GM13976 (cell line): Measurements from ENCODE around the gene RBM42.

Experiments
- DNase-seq: peaks from one replicate; pipeline ENCODE4 v3.0.0; 2012; ENCODE audit warnings: low spot score
- in situ Hi-C: fragments of 300-500 bp; cut with MboI; formaldehyde crosslinking; loops from one replicate; pipeline ENCODE4 v1.12.0; 2022; ENCODE audit warnings: low sequenced_read_pairs, mixed read lengths, inconsistent platforms; ENCODE audit not compliant: unreplicated experiment
- TF ChIP-seq, protein P1 (sequence below): IDR thresholded peaks from 2 replicates; pipeline ENCODE4 v1.5.1; 2012; ENCODE audit warnings: borderline replicate concordance, mild to moderate bottlenecking; ENCODE audit not compliant: insufficient read depth; ENCODE audit errors: extremely low read depth, missing control alignments, control extremely low read depth

The RBM42 gene

GRCh38 chr19:35669566-35669965 lies 40.7 kb downstream of the RBM42 start:
- TF ChIP-seq, protein P1, sequence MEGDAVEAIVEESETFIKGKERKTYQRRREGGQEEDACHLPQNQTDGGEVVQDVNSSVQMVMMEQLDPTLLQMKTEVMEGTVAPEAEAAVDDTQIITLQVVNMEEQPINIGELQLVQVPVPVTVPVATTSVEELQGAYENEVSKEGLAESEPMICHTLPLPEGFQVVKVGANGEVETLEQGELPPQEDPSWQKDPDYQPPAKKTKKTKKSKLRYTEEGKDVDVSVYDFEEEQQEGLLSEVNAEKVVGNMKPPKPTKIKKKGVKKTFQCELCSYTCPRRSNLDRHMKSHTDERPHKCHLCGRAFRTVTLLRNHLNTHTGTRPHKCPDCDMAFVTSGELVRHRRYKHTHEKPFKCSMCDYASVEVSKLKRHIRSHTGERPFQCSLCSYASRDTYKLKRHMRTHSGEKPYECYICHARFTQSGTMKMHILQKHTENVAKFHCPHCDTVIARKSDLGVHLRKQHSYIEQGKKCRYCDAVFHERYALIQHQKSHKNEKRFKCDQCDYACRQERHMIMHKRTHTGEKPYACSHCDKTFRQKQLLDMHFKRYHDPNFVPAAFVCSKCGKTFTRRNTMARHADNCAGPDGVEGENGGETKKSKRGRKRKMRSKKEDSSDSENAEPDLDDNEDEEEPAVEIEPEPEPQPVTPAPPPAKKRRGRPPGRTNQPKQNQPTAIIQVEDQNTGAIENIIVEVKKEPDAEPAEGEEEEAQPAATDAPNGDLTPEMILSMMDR, result no peak
- in situ Hi-C loops, result no loop called here
- no peak for DNase-seq

DNA sequence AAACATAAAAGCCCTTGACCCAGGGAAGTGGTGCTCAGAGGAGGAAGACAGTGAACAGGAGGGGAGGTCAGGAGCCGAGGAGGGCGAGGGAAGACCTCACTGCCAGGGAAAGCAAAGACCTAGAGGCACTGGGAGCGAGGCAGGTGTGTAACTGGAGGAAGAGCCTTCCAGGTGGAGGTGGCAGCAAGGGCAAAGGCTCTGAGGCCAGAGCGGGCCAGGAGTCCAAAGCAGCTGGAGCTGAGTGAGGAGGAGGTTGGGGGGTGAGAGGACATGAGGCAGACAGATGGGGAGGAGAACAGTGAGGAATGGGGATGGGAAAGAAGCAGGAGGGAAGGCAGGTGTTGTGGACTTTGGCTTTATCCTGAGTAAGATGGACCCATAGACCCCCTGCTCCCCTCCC lies 41.1 kb downstream of the RBM42 start:
- TF ChIP-seq, protein P1, result no peak
- no peak for DNase-seq
- in situ Hi-C loops, result no loop called here

- TF ChIP-seq, protein P1, result no peak
- in situ Hi-C loops, result no loop called here
- no peak for DNase-seq
Measured at GRCh38 chr19:35670686-35671085, 41.9 kb downstream of the RBM42 start.

- TF ChIP-seq, protein P1, result no peak
- in situ Hi-C loops, result no loop called here
- DNase-seq, result no peak
Measured at GRCh38 chr19:35671818-35672217, 43.0 kb downstream of the RBM42 start.

GRCh38 chr19:35673121-35673804 lies 44.4 kb downstream of the RBM42 start:
- in situ Hi-C loops, result no loop called here

DNA sequence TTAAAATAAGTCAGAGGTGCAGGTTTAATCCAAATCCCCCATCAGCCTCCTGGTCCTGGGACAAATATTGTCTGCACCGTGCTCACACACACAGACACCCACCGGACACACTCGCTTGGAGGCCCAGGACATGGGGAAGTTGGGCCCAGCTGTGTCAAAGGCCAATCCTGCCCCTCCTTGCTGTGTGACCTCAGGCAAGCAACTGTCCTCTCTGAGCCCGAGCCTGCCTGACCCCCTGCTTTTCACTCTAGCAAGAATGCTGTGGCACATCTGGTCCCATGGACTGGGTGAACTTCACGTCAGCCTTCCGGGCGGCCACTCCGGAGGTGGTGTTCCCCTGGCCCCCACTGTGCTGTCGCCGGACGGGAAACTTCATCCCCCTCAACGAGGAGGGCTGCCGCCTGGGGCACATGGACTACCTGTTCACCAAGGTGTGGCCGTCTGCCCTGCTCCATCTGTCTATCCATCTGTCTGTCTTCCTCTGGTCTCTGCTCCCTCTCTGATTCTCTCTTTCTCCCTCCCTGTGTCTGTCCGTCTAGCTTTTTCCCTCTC lies 46.8 kb downstream of the RBM42 start:
- TF ChIP-seq, protein P1, result no peak
- DNase-seq, result no peak
- in situ Hi-C loops, result no loop called here

More at GRCh38 chr19:35673121-35673804, 44.4 kb downstream of the RBM42 start:
- DNase-seq, result peak; percentile 84
- TF ChIP-seq, protein P1, result no peak
